B cell (primary cell): Measurements from ENCODE around the gene DOCK6. TPM values are rescaled to one million over a fixed set of nuclear protein-coding genes. Genes with fewer than 3 reads are reported as not detected.

Source experiments
- ATAC-seq: fragments of 200-7000 bp; cut with Tn5 transposase; one replicate; pipeline ENCODE4 v1.10.0; 2021; ENCODE audit warnings: low read depth, mild to moderate bottlenecking, moderate number of reproducible peaks, moderate library complexity
- CTCF ChIA-PET: fragments of 350-600 bp; sonication (Branson Sonifier 250); formaldehyde crosslinking; loops from one replicate; lab custom pipeline; 2021; ENCODE audit warnings: antibody characterized with exemption, inconsistent platforms; lab: Charles Lee
- POLR2A ChIA-PET: fragments of 350-600 bp; sonication (Branson Sonifier 250); formaldehyde crosslinking; loops from one replicate; lab custom pipeline; 2021; ENCODE audit warnings: antibody characterized with exemption; lab: Charles Lee
- DNase-seq: peaks from one replicate; pipeline ENCODE4 v3.0.0; 2013
- H2AFZ ChIP-seq: 2 replicates; pipeline ENCODE4 v1.6.1; 2012; ENCODE audit warnings: mild to moderate bottlenecking, low read depth, low read length; ENCODE audit not compliant: insufficient read depth, poor library complexity, severe bottlenecking
- H3K27ac ChIP-seq, 2 donors: 1 replicate in 1 of 2; 2 replicates in 1 of 2; pipeline ENCODE4 v1.5.1; 2012 to 2013; ENCODE audit warnings: low read length in 2 of 2, mild to moderate bottlenecking in 2 of 2, moderate library complexity in 1 of 2
- H3K27me3 ChIP-seq, 4 experiments: fragments of 200-600 bp in 1 of 4; sonication (generic) in 1 of 4; replicated peaks in 1 of 4; 1 replicate in 2 of 4; 2 replicates in 2 of 4; pipeline versions ENCODE4 v1.6.1 to v1.7.0; 2013 to 2016; ENCODE audit warnings: low read length in 3 of 4, mild to moderate bottlenecking in 2 of 4, mixed read lengths in 1 of 4, moderate library complexity in 1 of 4; ENCODE audit not compliant: insufficient read depth in 4 of 4, control insufficient read depth in 3 of 4; ENCODE audit errors: control extremely low read depth in 1 of 4
- H3K36me3 ChIP-seq, 2 experiments: replicated peaks in 1 of 2; 1 replicate in 1 of 2; 2 replicates in 1 of 2; pipeline versions ENCODE4 v1.6.1 to v1.7.1; 2013; ENCODE audit warnings: low read length in 1 of 2; ENCODE audit not compliant: insufficient read depth in 2 of 2, control insufficient read depth in 1 of 2; ENCODE audit errors: control extremely low read depth in 1 of 2, extremely low read depth in 1 of 2
- H3K4me1 ChIP-seq, 2 donors: fragments of 200-600 bp in 1 of 2; sonication (generic) in 1 of 2; 1 replicate in 1 of 2; 2 replicates in 1 of 2; pipeline versions ENCODE4 v1.5.1 to v1.6.1; 2013 to 2017; ENCODE audit warnings: low read length in 2 of 2; ENCODE audit not compliant: control insufficient read depth in 2 of 2, insufficient read depth in 2 of 2
- H3K4me2 ChIP-seq: replicated peaks from 2 replicates; pipeline ENCODE3; 2012; ENCODE audit warnings: mild to moderate bottlenecking, low read depth, low read length; ENCODE audit not compliant: poor library complexity, severe bottlenecking
- H3K4me3 ChIP-seq, 5 experiments: fragments of 200-600 bp in 1 of 5; sonication (generic) in 1 of 5; 1 replicate in 3 of 5; 2 replicates in 2 of 5; pipeline versions ENCODE4 v1.5.1 to v1.7.0; 2011 to 2016; ENCODE audit warnings: low read length in 4 of 5, mild to moderate bottlenecking in 4 of 5, low read depth in 2 of 5, control low read depth in 1 of 5, moderate library complexity in 1 of 5; ENCODE audit not compliant: insufficient read depth in 1 of 5; ENCODE audit errors: control extremely low read depth in 1 of 5, extremely low read depth in 1 of 5
- H3K79me2 ChIP-seq: fragments of 200-600 bp; sonication (generic); one replicate; pipeline ENCODE4 v1.6.0; 2016; ENCODE audit warnings: low read length; ENCODE audit not compliant: control insufficient read depth, insufficient read depth
- H3K9ac ChIP-seq: fragments of 200-600 bp; sonication (generic); 2 replicates; pipeline ENCODE4 v1.6.1; 2017; ENCODE audit warnings: mild to moderate bottlenecking, low read length, moderate library complexity
- H3K9me3 ChIP-seq, 3 donors: one replicate each; pipeline versions ENCODE4 v1.6.1 to v1.7.1; 2013; ENCODE audit warnings: low read length in 2 of 3; ENCODE audit not compliant: control insufficient read depth in 2 of 3, insufficient read depth in 1 of 3; ENCODE audit errors: control extremely low read depth in 1 of 3
- H4K20me1 ChIP-seq: 2 replicates; pipeline ENCODE4 v1.6.0; 2012; ENCODE audit warnings: mild to moderate bottlenecking, low read length; ENCODE audit not compliant: insufficient read depth, control insufficient read depth, poor library complexity, severe bottlenecking
- H3K27ac Mint-ChIP-seq: one replicate; pipeline ENCODE4 v1.8.0; 2021; ENCODE audit warnings: mixed read lengths
- H3K27me3 Mint-ChIP-seq: one replicate; pipeline ENCODE4 v1.8.0; 2021; ENCODE audit warnings: mixed read lengths
- H3K4me1 Mint-ChIP-seq: one replicate; pipeline ENCODE4 v1.8.0; 2021; ENCODE audit warnings: mixed read lengths
- H3K4me3 Mint-ChIP-seq: one replicate; pipeline ENCODE4 v1.8.0; 2021; ENCODE audit warnings: mixed read lengths
- H3K9me3 Mint-ChIP-seq: one replicate; pipeline ENCODE4 v1.8.0; 2022; ENCODE audit warnings: mixed read lengths; ENCODE audit not compliant: insufficient read depth
- EZH2 ChIP-seq: IDR thresholded peaks from 2 replicates; pipeline ENCODE4 v1.6.1; 2012; ENCODE audit warnings: borderline replicate concordance, low read depth, mild to moderate bottlenecking, moderate library complexity, low read length; ENCODE audit not compliant: insufficient read depth, poor library complexity, severe bottlenecking
- WGBS: methylation state at CpG from one replicate; pipeline ENCODE4 v1.1.5; 2013; ENCODE audit warnings: missing lambda C conversion rate; ENCODE audit not compliant: insufficient coverage; 5-methylcytosine and 5-hydroxymethylcytosine counted together
- intact Hi-C: fragments of 100-400 bp; cut with micrococcal nuclease; formaldehyde crosslinking; loops from one replicate; pipeline ENCODE4 v1.10.0; 2022
- polyA plus RNA-seq: library from polyadenylated mRNA; depleted of rRNA; stranded (reverse); fragments of >200 nt; gene quantifications from 2 replicates; pipeline ENCODE4 v1.2.3, GENCODE V29; 2012
- total RNA-seq, 2 donors: library from RNA; stranded (reverse); fragments of 120-200 nt in 1 of 2; gene quantifications; 1 replicate in 1 of 2; 2 replicates in 1 of 2; pipeline versions ENCODE4 v1.2.3 to v1.2.4, GENCODE V29; 2013 to 2022
- TF ChIP-seq, protein P1 (sequence below): fragments of 200-600 bp; IDR thresholded peaks from one replicate; pipeline ENCODE4 v1.8.0; 2022; ENCODE audit warnings: antibody characterized with exemption, mild to moderate bottlenecking

The DOCK6 gene
- total and polyA plus RNA-seq, 2 donors (not counting 1 experiment from before 2014, with no cell fraction given): 5.3 to 11.9 TPM

DNA sequence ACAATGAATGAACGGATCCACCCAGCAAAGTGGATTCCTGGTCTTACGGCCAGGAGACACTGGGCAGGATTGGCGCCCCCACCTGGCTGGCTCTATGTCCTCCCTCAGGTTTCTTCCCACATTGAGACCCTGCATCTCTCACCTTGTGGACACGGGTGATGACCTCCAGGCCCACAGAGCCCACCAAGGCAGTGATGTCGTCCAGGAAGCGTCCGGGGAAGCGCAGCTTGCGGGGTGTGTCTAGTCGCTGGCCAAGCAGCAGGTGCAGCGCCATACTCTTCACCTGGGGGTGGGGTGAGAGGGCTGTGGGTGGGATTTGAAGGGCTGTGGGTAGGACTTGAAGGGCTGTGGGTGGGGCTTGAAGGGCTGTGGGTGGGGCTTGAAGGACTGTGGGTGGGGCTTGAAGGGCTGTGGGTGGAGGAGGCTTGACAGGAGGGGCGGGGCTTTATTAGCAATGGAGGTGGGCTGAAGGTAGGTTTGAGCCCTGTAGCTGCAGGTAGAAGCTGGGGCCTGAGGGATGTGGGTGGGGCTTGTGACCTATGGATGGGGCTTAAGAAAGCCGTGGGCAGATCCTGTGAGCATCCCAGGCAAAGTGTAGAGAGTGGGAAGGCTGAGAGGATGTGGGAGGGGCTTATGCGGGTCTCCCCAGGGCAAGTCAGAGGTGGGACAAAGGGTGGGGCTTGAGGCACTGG is 35.0 kb downstream of the DOCK6 start:
- no peak overlapping the region for H2AFZ ChIP-seq
- peaks cover 0 to 13% (median 0%) of the 10 kb centered on the region in 3 donors for H3K9me3 ChIP-seq
- H3K27me3 ChIP-seq: no peaks in the 10 kb centered on the region
- H3K27ac Mint-ChIP-seq: no peak overlapping the region
- H3K9me3 Mint-ChIP-seq: no peaks in the 10 kb centered on the region
- 94% methylated on average over 13 of the region's 14 CpGs for WGBS
- H3K9ac ChIP-seq: no peak overlapping the region
- H3K4me1 Mint-ChIP-seq: no peaks in the 10 kb centered on the region
- H3K27ac ChIP-seq: no peak overlapping the region
- TF ChIP-seq EZH2: no peak
- TF ChIP-seq, protein P1, sequence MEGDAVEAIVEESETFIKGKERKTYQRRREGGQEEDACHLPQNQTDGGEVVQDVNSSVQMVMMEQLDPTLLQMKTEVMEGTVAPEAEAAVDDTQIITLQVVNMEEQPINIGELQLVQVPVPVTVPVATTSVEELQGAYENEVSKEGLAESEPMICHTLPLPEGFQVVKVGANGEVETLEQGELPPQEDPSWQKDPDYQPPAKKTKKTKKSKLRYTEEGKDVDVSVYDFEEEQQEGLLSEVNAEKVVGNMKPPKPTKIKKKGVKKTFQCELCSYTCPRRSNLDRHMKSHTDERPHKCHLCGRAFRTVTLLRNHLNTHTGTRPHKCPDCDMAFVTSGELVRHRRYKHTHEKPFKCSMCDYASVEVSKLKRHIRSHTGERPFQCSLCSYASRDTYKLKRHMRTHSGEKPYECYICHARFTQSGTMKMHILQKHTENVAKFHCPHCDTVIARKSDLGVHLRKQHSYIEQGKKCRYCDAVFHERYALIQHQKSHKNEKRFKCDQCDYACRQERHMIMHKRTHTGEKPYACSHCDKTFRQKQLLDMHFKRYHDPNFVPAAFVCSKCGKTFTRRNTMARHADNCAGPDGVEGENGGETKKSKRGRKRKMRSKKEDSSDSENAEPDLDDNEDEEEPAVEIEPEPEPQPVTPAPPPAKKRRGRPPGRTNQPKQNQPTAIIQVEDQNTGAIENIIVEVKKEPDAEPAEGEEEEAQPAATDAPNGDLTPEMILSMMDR: no peak
- H3K4me3 Mint-ChIP-seq: no peak overlapping the region
- DNase-seq: peak; percentile 8
- H3K27me3 Mint-ChIP-seq: no peaks in the 10 kb centered on the region
- no peaks in the 10 kb centered on the region for H3K79me2 ChIP-seq
- no peaks in the 10 kb centered on the region for H3K4me1 ChIP-seq
- H3K36me3 ChIP-seq: no peaks in the 10 kb centered on the region
- peak; percentile 39 for ATAC-seq
- no peak overlapping the region for H3K4me2 ChIP-seq
- intact Hi-C loops: no loop called here
- POLR2A ChIA-PET: no interaction called here
- no peak overlapping the region for H3K4me3 ChIP-seq
- CTCF ChIA-PET: no interaction called here
- no peaks in the 10 kb centered on the region for H4K20me1 ChIP-seq

DNA sequence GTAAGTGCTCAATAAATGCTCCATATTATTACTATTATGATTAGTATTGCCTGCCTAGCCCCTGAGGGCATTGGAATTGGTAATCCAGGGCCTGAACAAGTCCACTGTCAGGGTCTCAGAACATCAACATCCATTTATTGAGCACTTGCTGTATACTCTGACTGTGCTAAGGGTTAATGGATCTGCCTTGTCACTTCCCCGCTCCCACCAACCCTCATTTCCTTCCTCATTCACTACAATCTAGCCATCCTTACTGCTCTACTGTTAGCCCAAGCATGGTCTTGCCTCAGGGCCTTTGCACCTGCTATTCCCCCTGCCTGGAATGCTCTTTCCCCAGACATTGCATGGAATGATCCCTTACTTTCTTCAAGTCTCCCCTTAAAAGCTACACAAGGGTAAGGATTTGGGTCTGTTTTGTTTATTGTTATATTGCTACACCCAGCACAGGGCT is 35.6 kb downstream of the DOCK6 start:
- TF ChIP-seq EZH2: no peak
- TF ChIP-seq, protein P1: no peak
- Histone ChIP-seq H3K79me2 (no peaks in the 10 kb centered on the region), H3K27me3 (no peaks in the 10 kb centered on the region), H2AFZ (no peak overlapping the region), H3K36me3 (no peaks in the 10 kb centered on the region), H4K20me1 (no peaks in the 10 kb centered on the region), H3K9ac (no peak overlapping the region), H3K4me2 (no peak overlapping the region), H3K9me3 (peaks cover 0 to 15% (median 2%) of the 10 kb centered on the region in 3 donors), H3K4me1 (no peaks in the 10 kb centered on the region), H3K4me3 (no peak overlapping the region), H3K27ac (no peak overlapping the region)
- Mint-ChIP-seq H3K9me3 (no peaks in the 10 kb centered on the region), H3K4me1 (no peaks in the 10 kb centered on the region), H3K27ac (no peak overlapping the region), H3K27me3 (no peaks in the 10 kb centered on the region), H3K4me3 (no peak overlapping the region)
- DNase-seq (no peak), ATAC-seq (no peak)
- intact Hi-C loops: no loop called here
- ChIA-PET POLR2A (no interaction called here), CTCF (no interaction called here)
- WGBS: 43% methylated on average over 1 of the region's 1 CpG
